ENCODE results near the gene MSLN. TPM values are rescaled to one million over a fixed set of nuclear protein-coding genes. Genes with fewer than 3 reads are reported as not detected.
"Not testable (repeated sequence)": the region's sequence is repeated elsewhere in the genome, so short reads cannot be mapped to it uniquely, and the experiment has no call there.

The MSLN gene
- total and polyA plus RNA-seq, 5 experiments from 2014 or later = not detected

DNA sequence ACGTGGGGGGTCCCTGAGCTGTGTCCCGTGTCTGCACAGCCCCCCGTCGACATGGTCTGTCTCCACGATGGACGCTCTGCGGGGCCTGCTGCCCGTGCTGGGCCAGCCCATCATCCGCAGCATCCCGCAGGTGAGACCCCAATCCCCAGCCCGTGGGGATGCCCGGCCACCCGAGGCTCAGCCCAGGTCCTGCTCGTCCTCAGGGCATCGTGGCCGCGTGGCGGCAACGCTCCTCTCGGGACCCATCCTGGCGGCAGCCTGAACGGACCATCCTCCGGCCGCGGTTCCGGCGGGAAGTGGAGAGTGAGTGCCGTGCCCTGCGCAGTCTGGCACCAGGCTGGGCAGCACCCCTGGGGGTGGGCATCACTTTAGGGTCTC is 4.9 kb downstream of the MSLN start:
- Mint-ChIP-seq H3K9me3 (no peaks in the 10 kb centered on the region), H3K27me3 (no peaks in the 10 kb centered on the region), H3K27ac (no peak overlapping the region), H3K4me3 (no peak overlapping the region), H3K36me3 (no peaks in the 10 kb centered on the region), H3K4me1 (no peaks in the 10 kb centered on the region)
- DNase-seq (no peak), ATAC-seq (no peak)
- POLR2A ChIA-PET = no interaction called here

DNA sequence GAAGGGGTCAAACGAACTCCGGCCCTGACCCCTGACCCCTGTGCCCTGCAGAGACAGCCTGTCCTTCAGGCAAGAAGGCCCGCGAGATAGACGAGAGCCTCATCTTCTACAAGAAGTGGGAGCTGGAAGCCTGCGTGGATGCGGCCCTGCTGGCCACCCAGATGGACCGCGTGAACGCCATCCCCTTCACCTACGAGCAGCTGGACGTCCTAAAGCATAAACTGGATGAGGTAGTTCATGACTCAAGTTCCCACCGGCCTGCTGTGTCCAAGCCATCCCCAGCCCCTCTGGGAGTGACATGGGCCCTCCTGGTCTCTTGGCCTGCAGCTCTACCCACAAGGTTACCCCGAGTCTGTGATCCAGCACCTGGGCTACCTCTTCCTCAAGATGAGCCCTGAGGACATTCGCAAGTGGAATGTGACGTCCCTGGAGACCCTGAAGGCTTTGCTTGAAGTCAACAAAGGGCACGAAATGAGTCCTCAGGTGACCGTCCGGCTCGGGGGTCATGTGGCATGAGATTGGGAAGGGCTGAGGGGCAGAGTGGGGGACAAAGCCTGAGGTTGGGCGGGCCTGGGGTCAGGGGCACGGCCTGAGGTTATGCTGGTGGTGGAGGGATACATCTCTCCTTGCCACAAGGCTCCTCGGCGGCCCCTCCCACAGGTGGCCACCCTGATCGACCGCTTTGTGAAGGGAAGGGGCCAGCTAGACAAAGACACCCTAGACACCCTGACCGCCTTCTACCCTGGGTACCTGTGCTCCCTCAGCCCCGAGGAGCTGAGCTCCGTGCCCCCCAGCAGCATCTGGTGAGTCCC is 5.7 kb downstream of the MSLN start:
- Mint-ChIP-seq H3K9me3 (no peaks in the 10 kb centered on the region), H3K27me3 (no peaks in the 10 kb centered on the region), H3K27ac (no peak overlapping the region), H3K36me3 (no peaks in the 10 kb centered on the region), H3K4me1 (no peaks in the 10 kb centered on the region), H3K4me3 (no peak overlapping the region)
- ATAC-seq = no peak
- POLR2A ChIA-PET = no interaction called here
- peak in 1 of 10 donors; percentile 57 for DNase-seq

DNA sequence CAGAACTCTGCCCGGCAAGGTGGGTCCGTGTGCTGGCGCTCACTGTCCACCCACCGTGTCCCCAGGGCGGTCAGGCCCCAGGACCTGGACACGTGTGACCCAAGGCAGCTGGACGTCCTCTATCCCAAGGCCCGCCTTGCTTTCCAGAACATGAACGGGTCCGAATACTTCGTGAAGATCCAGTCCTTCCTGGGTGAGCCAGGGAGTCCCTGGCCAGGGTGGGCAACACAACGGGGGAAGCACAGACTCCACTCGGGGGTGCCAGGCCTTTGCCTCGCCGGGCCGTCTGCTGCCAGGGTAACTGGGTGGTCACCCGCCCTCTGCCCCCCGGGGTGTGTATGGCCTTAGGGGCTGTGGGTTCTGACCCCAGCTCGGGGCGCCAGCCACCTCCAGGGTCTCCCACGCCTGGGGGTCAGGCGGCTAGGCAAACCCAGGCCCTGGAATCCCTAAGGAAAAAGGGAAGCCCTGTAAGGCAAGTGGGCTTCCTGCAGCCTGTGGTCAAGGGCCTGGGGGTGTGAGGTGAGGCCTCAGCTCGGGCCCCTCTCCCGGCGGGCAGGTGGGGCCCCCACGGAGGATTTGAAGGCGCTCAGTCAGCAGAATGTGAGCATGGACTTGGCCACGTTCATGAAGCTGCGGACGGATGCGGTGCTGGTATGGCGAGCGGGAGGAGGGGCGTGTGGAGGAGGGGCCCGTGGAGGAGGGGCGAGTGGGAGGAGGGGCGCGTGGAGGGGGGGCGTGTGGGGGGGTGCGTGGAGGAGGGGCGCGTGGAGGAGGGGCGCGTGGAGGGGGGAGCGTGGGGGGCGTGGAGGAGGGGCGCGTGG is 6.5 kb downstream of the MSLN start:
- no peak for ATAC-seq
- DNase-seq = no peak
- H3K9me3 Mint-ChIP-seq = no peaks in the 10 kb centered on the region
- no peaks in the 10 kb centered on the region for H3K36me3 Mint-ChIP-seq
- POLR2A ChIA-PET = no interaction called here
- H3K4me3 Mint-ChIP-seq = no peak overlapping the region
- peak overlapping the region in 1 of 10 donors; percentile 65 for H3K27ac Mint-ChIP-seq
- no peaks in the 10 kb centered on the region for H3K27me3 Mint-ChIP-seq
- H3K4me1 Mint-ChIP-seq = no peaks in the 10 kb centered on the region

DNA sequence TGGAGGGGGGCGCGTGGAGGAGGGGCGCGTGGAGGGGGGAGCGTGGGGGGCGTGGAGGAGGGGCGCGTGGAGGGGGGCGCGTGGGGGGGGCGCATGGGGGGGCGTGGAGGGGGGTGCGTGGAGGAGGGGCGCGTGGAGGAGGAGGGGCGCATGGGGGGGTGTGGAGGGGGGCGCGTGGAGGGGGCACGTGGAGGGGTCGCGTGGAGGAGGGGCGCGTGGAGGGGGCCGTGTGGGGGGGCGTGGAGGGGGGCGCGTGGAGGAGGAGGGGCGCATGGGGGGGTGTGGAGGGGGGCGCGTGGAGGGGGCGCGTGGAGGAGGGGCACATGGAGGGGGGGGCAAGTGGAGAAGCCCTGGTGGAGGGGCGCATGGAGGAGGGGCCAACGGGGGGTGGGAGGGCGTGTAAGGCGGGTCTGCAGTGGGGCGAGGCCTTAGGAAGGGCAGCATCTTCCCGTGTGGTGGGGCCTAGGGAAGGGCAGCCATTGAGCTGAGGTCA is 7.3 kb downstream of the MSLN start:
- Mint-ChIP-seq H3K27me3 (no peaks in the 10 kb centered on the region), H3K4me3 (no peak overlapping the region), H3K36me3 (no peaks in the 10 kb centered on the region), H3K9me3 (no peaks in the 10 kb centered on the region), H3K27ac (no peak overlapping the region), H3K4me1 (no peaks in the 10 kb centered on the region)
- no peak for ATAC-seq
- POLR2A ChIA-PET = no interaction called here
- DNase-seq = no peak

DNA sequence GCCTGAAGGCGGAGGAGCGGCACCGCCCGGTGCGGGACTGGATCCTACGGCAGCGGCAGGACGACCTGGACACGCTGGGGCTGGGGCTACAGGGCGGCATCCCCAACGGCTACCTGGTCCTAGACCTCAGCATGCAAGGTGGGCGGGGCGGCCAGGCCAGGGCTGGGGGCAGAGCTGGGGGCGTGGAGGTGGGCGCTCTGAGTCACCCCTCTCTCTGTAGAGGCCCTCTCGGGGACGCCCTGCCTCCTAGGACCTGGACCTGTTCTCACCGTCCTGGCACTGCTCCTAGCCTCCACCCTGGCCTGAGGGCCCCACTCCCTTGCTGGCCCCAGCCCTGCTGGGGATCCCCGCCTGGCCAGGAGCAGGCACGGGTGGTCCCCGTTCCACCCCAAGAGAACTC is 7.9 kb downstream of the MSLN start:
- no peaks in the 10 kb centered on the region for H3K4me1 Mint-ChIP-seq
- H3K4me3 Mint-ChIP-seq = no peak overlapping the region
- no peak overlapping the region for H3K27ac Mint-ChIP-seq
- no peaks in the 10 kb centered on the region for H3K9me3 Mint-ChIP-seq
- H3K36me3 Mint-ChIP-seq = no peaks in the 10 kb centered on the region
- ATAC-seq (no peak), DNase-seq (no peak)
- H3K27me3 Mint-ChIP-seq = no peaks in the 10 kb centered on the region
- POLR2A ChIA-PET = no interaction called here

DNA sequence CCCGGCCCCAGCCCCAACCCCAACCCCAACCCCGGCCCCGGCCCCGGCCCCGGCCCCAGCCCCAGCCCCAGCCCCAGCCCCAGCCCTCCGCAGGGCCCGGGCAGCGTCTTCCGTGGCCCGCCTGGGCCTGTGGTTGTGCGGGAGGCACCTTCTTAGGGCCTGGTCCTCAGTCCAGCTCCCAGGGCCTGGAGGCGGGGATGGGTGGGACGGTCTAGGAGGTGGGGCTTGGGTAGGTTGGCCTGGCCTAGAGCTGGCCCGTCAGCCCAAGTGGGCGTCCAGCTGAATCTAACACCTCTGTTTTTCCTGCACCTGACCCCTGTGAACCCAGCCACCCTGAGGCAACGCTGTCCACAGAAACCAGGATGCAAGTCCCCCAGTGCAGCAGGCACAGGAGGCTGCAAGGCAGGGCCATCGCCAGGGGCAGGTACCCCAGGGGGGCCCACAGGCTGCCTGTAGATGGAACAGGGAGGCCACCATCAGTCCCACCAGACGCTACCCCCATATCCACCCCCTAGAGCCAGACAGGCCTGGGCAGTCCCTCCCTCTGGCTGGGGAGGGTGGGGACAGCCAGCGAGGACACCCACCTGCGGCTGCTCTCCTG is 8.8 kb downstream of the MSLN start:
- Mint-ChIP-seq H3K27ac (no peak overlapping the region), H3K4me1 (no peaks in the 10 kb centered on the region), H3K4me3 (no peak overlapping the region), H3K36me3 (no peaks in the 10 kb centered on the region), H3K27me3 (no peaks in the 10 kb centered on the region), H3K9me3 (no peaks in the 10 kb centered on the region)
- ATAC-seq (no peak), DNase-seq (no peak)
- POLR2A ChIA-PET = no interaction called here

DNA sequence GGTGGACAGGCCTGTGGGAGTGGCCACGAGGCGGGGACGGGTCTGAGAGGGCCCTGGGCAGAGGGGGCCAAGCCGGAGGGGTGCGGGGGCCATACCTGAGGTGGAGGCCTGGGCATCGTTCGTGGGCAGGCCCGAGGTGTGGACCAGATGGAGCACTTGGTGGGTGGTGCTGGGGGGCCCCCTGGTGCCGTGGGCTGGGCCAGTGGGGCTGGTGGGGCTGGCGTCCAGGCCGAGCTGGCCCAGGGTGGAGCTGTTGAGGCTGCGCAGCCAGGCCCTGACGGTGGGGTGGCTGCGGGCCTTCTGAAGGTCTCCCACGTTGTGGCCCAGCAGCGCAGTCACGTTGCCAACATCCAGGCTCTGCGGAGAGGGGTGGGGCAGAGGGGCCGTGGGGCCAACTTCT is 9.4 kb downstream of the MSLN start:
- H3K4me1 Mint-ChIP-seq = no peaks in the 10 kb centered on the region
- H3K9me3 Mint-ChIP-seq = no peaks in the 10 kb centered on the region
- no peak overlapping the region for H3K27ac Mint-ChIP-seq
- no peaks in the 10 kb centered on the region for H3K36me3 Mint-ChIP-seq
- no peaks in the 10 kb centered on the region for H3K27me3 Mint-ChIP-seq
- POLR2A ChIA-PET = no interaction called here
- DNase-seq (no peak), ATAC-seq (no peak)
- no peak overlapping the region for H3K4me3 Mint-ChIP-seq

DNA sequence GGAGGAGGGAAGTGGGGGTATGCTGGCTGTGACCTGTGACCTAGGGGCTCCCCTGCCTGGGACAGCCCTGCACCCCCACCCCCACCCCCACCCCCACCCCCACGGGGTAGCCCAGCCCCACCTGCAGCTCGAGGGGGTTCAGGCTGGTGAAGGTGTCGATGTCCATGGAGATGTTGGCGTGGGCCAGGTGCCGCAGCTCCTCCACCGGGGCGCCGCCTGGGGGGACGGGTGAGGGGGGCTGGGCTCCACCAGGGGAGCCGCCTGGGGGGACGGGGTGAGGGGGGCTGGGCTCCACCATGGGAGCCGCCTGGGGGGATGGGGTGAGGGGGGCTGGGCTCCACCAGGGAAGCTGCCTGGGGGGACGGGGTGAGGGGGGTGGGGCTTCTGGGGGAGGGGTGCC is 9.9 kb downstream of the MSLN start:
- H3K9me3 Mint-ChIP-seq = no peaks in the 10 kb centered on the region
- DNase-seq (no peak), ATAC-seq (no peak)
- H3K27me3 Mint-ChIP-seq = no peaks in the 10 kb centered on the region
- POLR2A ChIA-PET = no interaction called here
- H3K36me3 Mint-ChIP-seq = no peaks in the 10 kb centered on the region
- H3K4me3 Mint-ChIP-seq = no peak overlapping the region
- no peak overlapping the region for H3K27ac Mint-ChIP-seq
- H3K4me1 Mint-ChIP-seq = no peaks in the 10 kb centered on the region

DNA sequence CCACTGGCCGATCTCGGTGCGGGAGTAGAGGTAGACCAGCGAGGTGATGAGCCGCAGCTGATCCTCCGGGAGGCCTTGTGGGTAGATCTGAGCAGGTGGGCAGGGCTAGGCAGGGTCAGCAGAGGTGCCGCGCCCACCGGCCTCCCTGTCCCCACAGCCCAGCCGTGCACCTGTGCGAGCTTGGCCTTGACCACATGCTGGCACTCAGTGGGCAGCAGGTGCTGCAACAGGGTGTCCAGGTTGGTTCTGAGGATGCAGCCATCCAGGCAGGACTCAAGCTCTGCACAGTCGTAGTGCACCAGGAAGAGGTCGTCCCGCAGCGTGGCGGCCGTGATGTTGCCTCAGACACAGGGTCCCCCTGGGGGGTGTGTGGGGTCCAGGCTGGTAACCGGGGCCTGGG is 12.4 kb downstream of the MSLN start:
- Mint-ChIP-seq H3K4me1 (no peaks in the 10 kb centered on the region), H3K36me3 (no peaks in the 10 kb centered on the region), H3K9me3 (peaks cover 0 to 1% (median 0%) of the 10 kb centered on the region in 9 donors), H3K4me3 (no peak overlapping the region), H3K27ac (no peak overlapping the region), H3K27me3 (peaks cover 0 to 5% (median 3%) of the 10 kb centered on the region in 5 donors)
- POLR2A ChIA-PET = no interaction called here
- no peak for DNase-seq
- no peak for ATAC-seq

DNA sequence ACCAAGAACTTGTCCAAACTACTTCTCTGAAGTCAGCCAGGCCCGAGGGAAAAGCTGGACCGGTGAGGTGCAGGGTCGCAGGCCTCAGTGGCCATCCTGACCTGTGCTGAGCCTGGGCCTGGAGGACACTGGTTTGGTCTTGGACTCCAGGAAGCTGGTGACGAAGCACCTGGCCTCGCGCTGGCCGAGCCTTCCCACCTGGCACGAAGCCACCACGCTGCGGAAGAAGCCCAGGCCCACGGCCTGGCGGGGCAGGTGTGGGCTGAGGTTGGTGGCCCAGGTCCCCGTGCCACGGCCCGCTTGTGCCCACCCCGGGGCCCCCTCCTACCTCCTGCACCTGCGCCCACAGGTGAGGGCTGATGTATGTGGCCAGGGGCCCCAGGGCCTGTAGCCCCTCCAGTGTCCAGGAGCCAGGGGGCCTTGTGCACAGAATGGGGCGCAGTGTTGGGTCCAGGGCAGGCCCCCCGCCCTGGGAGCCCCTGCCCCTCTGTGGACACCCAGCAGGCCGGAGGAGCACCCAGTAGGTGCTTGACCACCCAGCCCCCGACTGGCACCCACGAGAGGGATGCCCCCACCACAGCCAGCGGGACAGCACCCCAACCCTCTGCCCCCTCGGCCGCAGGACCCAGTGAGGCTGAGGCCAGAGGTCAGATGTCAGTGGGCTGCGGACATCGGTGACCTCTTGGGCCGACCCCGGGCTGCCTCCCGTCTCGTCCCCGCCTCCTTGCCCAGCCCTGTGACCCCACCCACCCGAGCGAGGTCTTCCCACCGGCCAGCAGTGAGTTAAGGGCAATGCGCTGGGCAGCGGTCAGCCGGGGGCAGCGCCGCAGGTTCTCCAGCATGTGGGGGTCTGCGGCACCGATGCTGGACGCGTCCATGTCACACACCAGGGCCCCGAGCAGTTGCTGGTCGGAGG is 13.8 kb downstream of the MSLN start:
- ATAC-seq = no peak
- no peak for DNase-seq
- POLR2A ChIA-PET = no interaction called here
- H3K4me1 Mint-ChIP-seq = no peaks in the 10 kb centered on the region
- H3K36me3 Mint-ChIP-seq = no peaks in the 10 kb centered on the region
- H3K27me3 Mint-ChIP-seq = peaks cover 0 to 6% (median 3%) of the 10 kb centered on the region in 5 donors
- no peak overlapping the region for H3K4me3 Mint-ChIP-seq
- H3K9me3 Mint-ChIP-seq = peaks cover 0 to 1% (median 0%) of the 10 kb centered on the region in 9 donors
- H3K27ac Mint-ChIP-seq = no peak overlapping the region

DNA sequence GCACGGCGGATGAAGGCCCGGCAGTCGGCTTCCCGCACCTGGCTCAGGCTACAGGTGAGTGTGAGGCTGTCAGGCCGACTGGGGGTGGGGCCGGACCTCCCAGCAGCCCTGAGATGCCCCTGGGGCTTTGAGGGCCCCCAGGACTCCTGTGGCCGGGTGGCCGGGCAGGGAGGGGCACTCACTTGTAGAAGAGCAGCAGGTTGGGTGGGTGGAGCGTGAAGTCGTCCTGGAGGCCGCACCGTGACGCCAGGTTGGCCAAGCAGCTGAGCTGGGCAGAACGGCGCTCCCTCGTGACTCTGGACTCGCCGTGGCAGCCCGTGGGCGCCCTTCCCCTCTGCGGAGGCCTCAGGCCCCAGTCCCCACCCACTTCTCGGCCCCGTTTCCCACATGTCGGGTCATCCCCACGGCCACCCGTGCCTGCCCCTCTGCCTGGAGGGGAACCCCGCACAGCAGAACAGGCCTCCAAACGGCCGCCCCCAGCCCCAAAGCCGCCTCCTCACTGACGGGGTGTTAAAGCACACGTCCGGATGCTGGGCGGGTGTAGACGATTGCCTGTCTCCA is 14.8 kb downstream of the MSLN start:
- Mint-ChIP-seq H3K36me3 (no peaks in the 10 kb centered on the region), H3K4me3 (no peak overlapping the region), H3K4me1 (no peaks in the 10 kb centered on the region), H3K9me3 (peaks cover 0 to 1% (median 0%) of the 10 kb centered on the region in 9 donors), H3K27me3 (peaks cover 0 to 6% (median 3%) of the 10 kb centered on the region in 5 donors), H3K27ac (no peak overlapping the region)
- POLR2A ChIA-PET = no interaction called here
- no peak for ATAC-seq
- DNase-seq = no peak

DNA sequence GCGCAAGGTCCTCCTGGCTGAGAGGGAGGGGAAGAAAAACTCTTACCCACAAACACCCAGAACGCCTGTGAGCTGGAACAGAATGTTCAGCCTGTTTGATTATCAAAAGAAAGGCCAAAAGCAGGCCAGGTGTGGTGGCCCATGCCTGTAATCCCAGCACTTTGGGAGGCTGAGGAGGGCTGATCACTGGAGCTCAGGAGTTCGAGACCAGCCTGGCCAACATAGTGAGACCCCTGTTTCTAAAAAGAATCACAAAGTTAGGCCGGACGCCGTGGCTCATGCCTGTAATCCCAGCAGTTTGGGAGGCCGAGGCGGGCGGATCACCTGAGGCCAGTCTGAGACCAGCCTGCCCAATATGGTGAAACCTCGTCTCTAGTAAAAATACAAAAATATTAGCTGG is 15.8 kb downstream of the MSLN start:
- POLR2A ChIA-PET, ATAC-seq, H3K4me1 Mint-ChIP-seq, H3K9me3 Mint-ChIP-seq, DNase-seq, H3K4me3 Mint-ChIP-seq, H3K27me3 Mint-ChIP-seq, H3K36me3 Mint-ChIP-seq, H3K27ac Mint-ChIP-seq: not testable (repeated sequence)

All from naive thymus-derived CD8-positive, alpha-beta T cell (primary cell).